NCI-H2227 (cell line): ENCODE measurements around the gene CCL27.
"Not testable (repeated sequence)": the region's sequence is repeated elsewhere in the genome, so short reads cannot be mapped to it uniquely, and the experiment has no call there.

Source experiments
- DNase-seq: peaks from one replicate; lab custom pipeline; 2025; ENCODE audit not compliant: unreplicated experiment; lab: John Stamatoyannopoulos, UW

Gene CCL27

GRCh38 chr9:34651321-34651720, 11.1 kb downstream of the CCL27 start:
- DNase-seq, result no peak

- DNase-seq, result no peak
These were observed 11.6 kb downstream of the CCL27 start for GRCh38 chr9:34650816-34651215.

- no peak for DNase-seq
These were observed 13.8 kb downstream of the CCL27 start for GRCh38 chr9:34648673-34649072.

GRCh38 chr9:34647651-34648050, 14.8 kb downstream of the CCL27 start:
- no peak for DNase-seq

GRCh38 chr9:34647084-34647403, 15.4 kb downstream of the CCL27 start:
- DNase-seq, result no peak

- DNase-seq, result peak; percentile 90
These were observed 16.0 kb downstream of the CCL27 start, which contains the start of gene GALT for GRCh38 chr9:34646211-34647083. GALT (plus strand) TSS chr9:34646675; CDS start chr9:34646705, 30 bp downstream.

- DNase-seq, result no peak
These were observed 17.6 kb downstream of the CCL27 start for GRCh38 chr9:34644766-34645314.

GRCh38 chr9:34642679-34643078, 19.8 kb downstream of the CCL27 start:
- DNase-seq, result no peak

- not testable (repeated sequence) for DNase-seq
These were observed 23.1 kb downstream of the CCL27 start for GRCh38 chr9:34639322-34639721.

GRCh38 chr9:34638138-34638445, 24.4 kb downstream of the CCL27 start:
- DNase-seq, result no peak

- peak; percentile 93 for DNase-seq
These were observed 24.9 kb downstream of the CCL27 start, which contains the start of gene SIGMAR1 for GRCh38 chr9:34637356-34638137. SIGMAR1 (minus strand) TSS chr9:34637787; CDS start chr9:34637697, 90 bp downstream.

- DNase-seq, result no peak
These were observed 25.6 kb downstream of the CCL27 start for GRCh38 chr9:34636791-34637355.

GRCh38 chr9:34635556-34635955, 26.9 kb downstream of the CCL27 start:
- DNase-seq, result no peak

- DNase-seq, result no peak
These were observed 27.8 kb downstream of the CCL27 start for GRCh38 chr9:34634551-34635248.

GRCh38 chr9:34633851-34634550, 28.5 kb downstream of the CCL27 start:
- peak; percentile 56 for DNase-seq

GRCh38 chr9:34633166-34633565, 29.3 kb downstream of the CCL27 start:
- no peak for DNase-seq

- no peak for DNase-seq
These were observed 31.9 kb downstream of the CCL27 start for GRCh38 chr9:34630402-34631154.

GRCh38 chr9:34629491-34629808, 33.0 kb downstream of the CCL27 start:
- no peak for DNase-seq

- peak; percentile 52 for DNase-seq
These were observed 33.6 kb downstream of the CCL27 start, which contains the start of gene ARID3C for GRCh38 chr9:34628656-34629490. ARID3C (minus strand) TSS chr9:34629066; CDS start chr9:34628014, 1,052 bp downstream.
